ENCODE results near the gene GYG1. TPM values are rescaled to one million over a fixed set of nuclear protein-coding genes. Genes with fewer than 3 reads are reported as not detected.

GYG1 gene
- total RNA-seq, 4 donors from 2014 or later, result 11.9 to 23.9 (median 12.8) TPM

DNA sequence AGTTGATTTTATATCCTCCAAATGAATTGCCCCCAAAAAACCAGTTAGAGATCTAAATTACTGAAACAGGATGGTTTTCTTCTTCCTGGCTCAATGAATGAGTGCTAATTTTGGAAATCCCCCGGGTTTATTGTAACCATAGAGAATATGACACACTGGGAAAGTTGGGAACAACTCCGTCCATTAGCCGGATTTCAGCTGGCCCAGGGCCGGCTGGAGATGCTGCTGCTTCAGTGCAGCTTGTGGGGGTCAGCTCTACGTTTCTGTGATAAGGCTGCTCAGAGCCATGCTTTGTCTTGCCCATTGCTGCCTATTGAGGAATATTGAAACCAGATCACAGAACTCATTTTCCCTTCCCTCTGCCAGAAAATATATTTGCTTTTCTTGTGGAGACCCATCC, 20.3 kb downstream of the GYG1 start:
- H3K27me3 ChIP-seq, result no peaks in the 10 kb centered on the region
- no peak for TF ChIP-seq POLR2A (IDR thresholded peaks at IDR 0.05)
- no peak overlapping the region for H3K27ac ChIP-seq
- peaks cover 0 to 10% (median 0%) of the 10 kb centered on the region in 4 donors for H3K4me1 ChIP-seq
- no peaks in the 10 kb centered on the region for H3K9me3 ChIP-seq
- H3K36me3 ChIP-seq, result peaks cover 0 to 58% (median 0%) of the 10 kb centered on the region in 3 donors
- no peak for DNase-seq
- H3K4me3 ChIP-seq, result no peak overlapping the region

DNA sequence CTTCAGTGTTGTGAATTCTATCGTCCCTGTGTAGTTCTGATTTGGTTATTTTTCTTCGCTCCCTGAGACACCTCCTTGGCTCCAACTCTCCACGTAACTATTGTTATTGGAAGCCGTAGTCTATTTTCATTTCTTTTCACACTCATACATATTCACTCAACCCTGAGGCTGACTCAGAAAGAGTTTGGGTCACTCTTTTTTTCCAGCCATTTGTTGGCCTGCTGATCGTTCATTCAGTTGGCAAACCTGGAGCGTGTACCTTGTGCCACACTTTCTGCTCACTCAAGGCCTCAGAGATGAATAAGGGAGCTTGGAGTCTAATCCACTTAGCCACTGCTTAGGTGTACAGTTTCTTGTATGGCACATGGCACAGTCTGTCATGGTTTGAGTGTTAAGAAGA, 22.4 kb downstream of the GYG1 start:
- H3K27me3 ChIP-seq, result no peaks in the 10 kb centered on the region
- DNase-seq, result no peak
- H3K36me3 ChIP-seq, result peaks cover 0 to 43% (median 0%) of the 10 kb centered on the region in 3 donors
- no peaks in the 10 kb centered on the region for H3K9me3 ChIP-seq
- no peak overlapping the region for H3K4me3 ChIP-seq
- H3K4me1 ChIP-seq, result peaks cover 0 to 10% (median 0%) of the 10 kb centered on the region in 4 donors
- no peak for TF ChIP-seq POLR2A (IDR thresholded peaks at IDR 0.05)
- TF ChIP-seq, protein P1, sequence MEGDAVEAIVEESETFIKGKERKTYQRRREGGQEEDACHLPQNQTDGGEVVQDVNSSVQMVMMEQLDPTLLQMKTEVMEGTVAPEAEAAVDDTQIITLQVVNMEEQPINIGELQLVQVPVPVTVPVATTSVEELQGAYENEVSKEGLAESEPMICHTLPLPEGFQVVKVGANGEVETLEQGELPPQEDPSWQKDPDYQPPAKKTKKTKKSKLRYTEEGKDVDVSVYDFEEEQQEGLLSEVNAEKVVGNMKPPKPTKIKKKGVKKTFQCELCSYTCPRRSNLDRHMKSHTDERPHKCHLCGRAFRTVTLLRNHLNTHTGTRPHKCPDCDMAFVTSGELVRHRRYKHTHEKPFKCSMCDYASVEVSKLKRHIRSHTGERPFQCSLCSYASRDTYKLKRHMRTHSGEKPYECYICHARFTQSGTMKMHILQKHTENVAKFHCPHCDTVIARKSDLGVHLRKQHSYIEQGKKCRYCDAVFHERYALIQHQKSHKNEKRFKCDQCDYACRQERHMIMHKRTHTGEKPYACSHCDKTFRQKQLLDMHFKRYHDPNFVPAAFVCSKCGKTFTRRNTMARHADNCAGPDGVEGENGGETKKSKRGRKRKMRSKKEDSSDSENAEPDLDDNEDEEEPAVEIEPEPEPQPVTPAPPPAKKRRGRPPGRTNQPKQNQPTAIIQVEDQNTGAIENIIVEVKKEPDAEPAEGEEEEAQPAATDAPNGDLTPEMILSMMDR (IDR thresholded peaks at IDR 0.05), result no peak
- no peak overlapping the region for H3K27ac ChIP-seq

DNA sequence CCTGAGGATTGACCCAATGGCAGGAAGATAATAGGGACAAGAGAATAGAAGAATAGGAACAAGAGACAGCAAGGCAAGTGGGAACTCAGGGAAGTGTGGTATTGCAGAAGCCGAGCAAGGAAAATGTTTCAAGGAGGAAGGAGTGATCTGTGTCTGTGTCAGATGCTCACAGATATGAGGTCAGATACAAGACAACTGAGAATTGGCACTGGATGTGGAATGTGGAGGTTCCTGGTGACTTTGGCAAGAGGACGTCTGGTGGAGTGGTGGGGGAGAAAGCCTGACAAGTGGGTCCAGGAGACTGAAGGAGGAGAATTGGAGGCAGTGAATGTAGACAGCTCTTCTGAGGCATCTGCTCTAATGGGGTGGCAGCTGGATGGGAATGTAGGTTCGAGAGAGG, 24.1 kb downstream of the GYG1 start:
- H3K27me3 ChIP-seq, result no peaks in the 10 kb centered on the region
- H3K27ac ChIP-seq, result no peak overlapping the region
- H3K4me3 ChIP-seq, result no peak overlapping the region
- TF ChIP-seq, protein P1 (IDR thresholded peaks at IDR 0.05), result no peak
- no peak for TF ChIP-seq POLR2A (IDR thresholded peaks at IDR 0.05)
- H3K9me3 ChIP-seq, result no peaks in the 10 kb centered on the region
- no peak for DNase-seq
- H3K36me3 ChIP-seq, result peaks cover 0 to 40% (median 0%) of the 10 kb centered on the region in 3 donors
- peaks cover 0 to 9% (median 0%) of the 10 kb centered on the region in 4 donors for H3K4me1 ChIP-seq

DNA sequence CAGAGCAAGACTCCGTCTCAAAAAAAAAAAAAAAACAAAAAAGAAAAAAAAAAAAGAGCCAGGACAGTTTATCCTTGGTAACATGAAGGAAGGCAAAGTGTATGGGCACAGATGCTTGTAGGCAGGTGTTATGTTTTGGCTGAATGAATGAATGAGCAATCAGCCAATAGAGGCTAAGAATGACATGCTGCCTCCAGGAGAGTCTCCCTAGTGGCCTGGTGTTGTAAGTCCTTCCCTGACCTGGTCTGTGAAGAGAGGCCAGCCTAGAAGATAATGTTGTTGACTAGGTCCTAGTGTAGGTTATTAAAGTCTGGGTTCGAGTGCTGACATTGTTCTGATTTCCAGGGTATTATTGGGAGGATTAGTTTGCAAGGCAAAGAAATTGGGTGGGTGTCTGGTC, 24.9 kb downstream of the GYG1 start:
- Histone ChIP-seq H3K36me3 (peaks cover 0 to 38% (median 0%) of the 10 kb centered on the region in 3 donors), H3K27ac (no peak overlapping the region), H3K4me3 (no peak overlapping the region), H3K4me1 (peaks cover 0 to 3% (median 0%) of the 10 kb centered on the region in 4 donors), H3K9me3 (no peaks in the 10 kb centered on the region), H3K27me3 (no peaks in the 10 kb centered on the region)
- no peak for DNase-seq
- TF ChIP-seq POLR2A (IDR thresholded peaks at IDR 0.05), result no peak
- TF ChIP-seq, protein P1 (IDR thresholded peaks at IDR 0.05), result no peak

DNA sequence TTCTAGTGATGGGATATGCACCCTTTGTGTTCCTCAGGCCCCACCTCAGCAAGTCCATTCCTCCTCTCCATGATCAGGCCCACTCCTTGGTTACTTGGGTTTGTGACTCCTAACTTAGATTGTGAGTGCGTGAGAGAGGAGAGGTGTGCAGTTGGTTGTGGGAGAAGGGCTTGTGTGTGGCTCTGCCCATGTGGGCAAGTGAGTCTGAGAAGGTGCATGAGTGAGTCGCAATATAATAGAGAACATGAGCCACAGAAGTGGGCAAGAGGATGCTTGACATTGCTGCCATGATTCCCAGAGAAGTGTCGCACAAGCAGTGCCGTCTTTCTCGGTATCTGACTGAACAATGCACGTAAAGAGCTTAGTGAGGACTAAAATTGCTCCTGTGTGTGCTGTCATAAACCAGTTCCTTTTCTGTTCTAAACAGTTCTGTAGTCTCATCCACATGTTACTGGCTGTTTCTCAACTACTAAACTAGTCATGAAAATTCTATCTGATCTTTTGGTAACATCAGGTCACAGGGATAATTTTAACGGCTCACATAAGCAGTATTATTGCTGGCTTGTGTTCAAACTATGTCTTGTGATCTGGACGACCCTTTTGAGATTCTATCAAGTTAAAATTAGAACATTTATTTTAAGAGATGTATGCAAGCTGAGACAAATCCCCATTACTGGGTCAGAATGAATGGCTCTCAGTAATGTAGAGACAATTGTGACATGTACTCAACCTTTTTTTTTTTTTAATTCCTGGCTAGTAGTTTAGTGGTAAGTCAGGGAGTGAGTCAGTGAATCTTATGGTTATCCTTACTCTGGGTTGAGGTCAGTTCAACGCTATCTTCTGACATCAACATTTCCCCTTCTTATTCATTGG, 25.6 kb downstream of the GYG1 start:
- TF ChIP-seq POLR2A (IDR thresholded peaks at IDR 0.05), result no peak
- TF ChIP-seq, protein P1 (IDR thresholded peaks at IDR 0.05), result no peak
- Histone ChIP-seq H3K27me3 (no peaks in the 10 kb centered on the region), H3K4me3 (no peak overlapping the region), H3K36me3 (peaks cover 0 to 32% (median 0%) of the 10 kb centered on the region in 3 donors), H3K27ac (no peak overlapping the region), H3K9me3 (no peaks in the 10 kb centered on the region), H3K4me1 (no peaks in the 10 kb centered on the region)
- no peak for DNase-seq

DNA sequence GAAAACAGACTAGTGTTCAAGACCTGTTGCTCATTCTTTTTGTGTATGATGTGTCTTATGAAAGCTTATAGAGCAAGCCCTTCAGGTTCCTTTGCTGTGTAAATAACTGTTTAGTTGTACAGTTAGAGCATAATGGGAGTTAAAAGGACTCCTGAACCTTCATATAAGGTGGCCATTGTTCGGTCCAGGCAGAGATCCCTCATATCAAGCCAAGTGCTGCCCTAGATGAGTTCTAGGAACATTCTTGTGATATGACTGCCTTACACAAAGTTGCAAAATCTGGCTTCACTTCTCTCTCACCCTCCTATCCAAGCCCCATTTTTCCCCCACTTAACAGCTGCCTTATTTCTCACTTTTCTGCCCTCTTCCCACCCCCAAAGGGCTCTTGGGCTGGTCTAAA, 26.9 kb downstream of the GYG1 start:
- TF ChIP-seq, protein P1 (IDR thresholded peaks at IDR 0.05), result no peak
- TF ChIP-seq POLR2A (IDR thresholded peaks at IDR 0.05), result no peak
- Histone ChIP-seq H3K27me3 (no peaks in the 10 kb centered on the region), H3K9me3 (no peaks in the 10 kb centered on the region), H3K4me1 (no peaks in the 10 kb centered on the region), H3K36me3 (peaks cover 0 to 34% (median 0%) of the 10 kb centered on the region in 3 donors), H3K27ac (no peak overlapping the region), H3K4me3 (no peak overlapping the region)
- DNase-seq, result no peak
